ENCODE measurements around the gene VAC14. TPM values are rescaled to one million over a fixed set of nuclear protein-coding genes. Genes with fewer than 3 reads are reported as not detected.
A peak's percentile ranks its signal among the peaks of the same experiment; 100 is the strongest.

VAC14 gene
- total and polyA plus RNA-seq, 2 of the 8 experiments (the other 6 are each of a cell fraction or from before 2014, with no cell fraction given), result 56.0 to 108 TPM

- Histone ChIP-seq H2BK12ac (ENCODE audit: low read depth, low read length) (no peak overlapping the region), H3K9ac (replicated peaks in 1 of 4; ENCODE audit: extremely low read depth in 1 of 4, low read depth in 3 of 4, low read length in 3 of 4) (no peak overlapping the region), H2BK20ac (ENCODE audit: low read length) (no peak overlapping the region; the same call in 1 of the 2 replicates), H3K18ac (ENCODE audit: extremely low read depth, low read length) (no peak overlapping the region), H3K23me2 (ENCODE audit: low read depth, low read length) (peaks cover 6% of the 10 kb centered on the region; the same call in 1 of the 2 replicates), H3K4ac (replicated peaks; ENCODE audit: insufficient read length, low read depth, low read length) (no peak overlapping the region), H3K23ac (ENCODE audit: insufficient read length) (no peak overlapping the region), H2BK15ac (ENCODE audit: low read length) (no peak overlapping the region), H3K4me3 (ENCODE audit: extremely low read depth in 1 of 4, insufficient read depth in 2 of 4, low read depth in 3 of 4, low read length in 4 of 4) (no peak overlapping the region), H3K36me3 (ENCODE audit: control insufficient read depth in 2 of 4, insufficient read depth in 4 of 4, low read length in 3 of 4) (no peaks in the 10 kb centered on the region), H3K79me2 (ENCODE audit: control insufficient read depth in 1 of 2, insufficient read depth in 2 of 2, low read length in 2 of 2) (no peaks in the 10 kb centered on the region), H2AFZ (ENCODE audit: low read length) (no peak overlapping the region), H3K27ac (ENCODE audit: low read depth, low read length) (no peak overlapping the region), H3K14ac (ENCODE audit: insufficient read length) (no peak overlapping the region), H3K56ac (replicated peaks; ENCODE audit: insufficient read length, low read depth, low read length) (no peak overlapping the region), H3K4me2 (ENCODE audit: insufficient read depth in 1 of 2, low read depth in 2 of 2, low read length in 2 of 2) (no peak overlapping the region), H3K27me3 (replicated peaks in 1 of 4; ENCODE audit: control insufficient read depth in 3 of 4, extremely low read depth in 1 of 4, insufficient read depth in 3 of 4, low read length in 3 of 4) (peaks cover 0 to 8% (median 3%) of the 10 kb centered on the region in 4 experiments; a peak in 4 of 7 replicates), H3K9me3 (ENCODE audit: insufficient read depth in 2 of 2, low read depth in 1 of 2, low read length in 1 of 2) (no peaks in the 10 kb centered on the region), H4K91ac (replicated peaks; ENCODE audit: insufficient read length, low read length) (no peak overlapping the region), H4K8ac (ENCODE audit: extremely low read depth, insufficient read depth, low read length) (peak overlapping the region; percentile 59), H4K20me1 (replicated peaks in 1 of 2; ENCODE audit: control insufficient read depth in 1 of 2, insufficient read depth in 2 of 2, low read length in 2 of 2) (peaks cover 0 to 8% of the 10 kb centered on the region in 2 experiments), H2BK5ac (ENCODE audit: low read depth, low read length) (peak overlapping the region; percentile 91; the same call in 1 of the 2 replicates), H3K4me1 (replicated peaks in 1 of 4; ENCODE audit: control insufficient read depth in 3 of 4, insufficient read depth in 4 of 4, low read length in 3 of 4) (peaks cover under 1 to 30% (median 24%) of the 10 kb centered on the region in 4 experiments), H2AK5ac (ENCODE audit: low read depth, low read length) (no peak overlapping the region), H4K5ac (ENCODE audit: insufficient read length, low read depth, low read length) (no peak overlapping the region), H3K79me1 (ENCODE audit: low read depth, low read length) (no peaks in the 10 kb centered on the region; the same call in none of the 2 replicates), H2BK120ac (replicated peaks; ENCODE audit: low read depth, low read length) (no peak overlapping the region)
- POLR2A ChIA-PET (ENCODE audit: partially characterized antibody), result interaction anchor here (1.0 to 1.5 kb wide), 3 partner anchors 45 to 100 kb away, joined by 3 read pairs; no protein-coding TSS in a partner anchor
- 94% methylated on average over 22 of the region's 22 CpGs; no CpG with 5 or more reads in 1 of the 2 experiments for WGBS, 2 experiments (ENCODE audit: extremely low coverage in 1 of 2, insufficient coverage in 1 of 2, insufficient read length in 1 of 2, insufficient replicate concordance in 2 of 2, low coverage in 1 of 2, low lambda C conversion rate in 2 of 2, missing lambda C conversion rate in 1 of 2)
- no peak for DNase-seq (ENCODE audit: low read depth in 1 of 2, low spot score in 2 of 2)
- FAIRE-seq, result no peak
- CTCF ChIA-PET (ENCODE audit: partially characterized antibody), result interaction anchor here (0.6 to 6.8 kb wide), 7 partner anchors 9 to 81 kb away, joined by 3 to 57 read pairs (median 15); no protein-coding TSS in a partner anchor
- TF ChIP-seq HDAC2 (IDR thresholded peaks at IDR 0.05; ENCODE audit: borderline replicate concordance in 1 of 2, low read depth in 2 of 2, low read length in 2 of 2) (no peak), E2F6 (IDR thresholded peaks at IDR 0.05) (no peak)
Observed at GRCh38 chr16:70689035-70689969, 111.7 kb downstream of the VAC14 start.
